HG03196 (cell line): Measurements from ENCODE around the gene USH1G.

Experiments used
- ATAC-seq: cut with Tn5 transposase; IDR thresholded peaks from one replicate; pipeline ENCODE4 v1.9.1; 2021; ENCODE audit not compliant: unreplicated experiment

USH1G gene

GRCh38 chr17:74954665-74955421, 31.8 kb upstream of the USH1G start:
- no peak for ATAC-seq

GRCh38 chr17:74954115-74954514, 31.1 kb upstream of the USH1G start:
- ATAC-seq, result no peak

DNA sequence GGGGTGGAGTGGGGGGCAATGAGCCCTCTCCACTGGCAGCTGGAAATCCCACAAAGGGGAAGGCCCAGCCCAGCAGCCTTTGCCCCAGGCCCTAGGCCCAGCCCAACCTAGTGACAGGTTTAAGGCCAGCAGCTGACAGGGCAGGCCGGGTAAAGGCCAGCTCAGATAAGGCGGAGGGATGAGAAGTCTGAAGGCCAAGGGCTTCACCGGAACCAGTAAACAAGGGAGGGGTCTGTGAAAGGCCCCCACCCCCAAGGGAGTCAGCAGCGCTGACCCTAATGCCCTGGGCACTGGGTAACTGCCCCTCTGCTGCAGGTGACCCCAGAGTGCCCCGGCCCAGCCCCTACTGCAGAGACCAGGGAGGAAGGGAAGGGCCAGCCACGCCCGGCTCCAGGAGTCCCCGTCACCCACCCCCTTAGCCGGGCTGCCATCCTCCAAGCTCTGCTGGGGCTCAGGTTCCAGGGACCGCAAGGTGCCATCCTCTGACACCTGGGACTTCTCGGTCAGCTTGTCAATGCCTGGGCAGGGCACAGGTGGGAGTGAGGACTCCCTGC, 30.2 kb upstream of the USH1G start:
- no peak for ATAC-seq

- no peak for ATAC-seq
Measured at GRCh38 chr17:74952431-74953133, 29.5 kb upstream of the USH1G start.

DNA sequence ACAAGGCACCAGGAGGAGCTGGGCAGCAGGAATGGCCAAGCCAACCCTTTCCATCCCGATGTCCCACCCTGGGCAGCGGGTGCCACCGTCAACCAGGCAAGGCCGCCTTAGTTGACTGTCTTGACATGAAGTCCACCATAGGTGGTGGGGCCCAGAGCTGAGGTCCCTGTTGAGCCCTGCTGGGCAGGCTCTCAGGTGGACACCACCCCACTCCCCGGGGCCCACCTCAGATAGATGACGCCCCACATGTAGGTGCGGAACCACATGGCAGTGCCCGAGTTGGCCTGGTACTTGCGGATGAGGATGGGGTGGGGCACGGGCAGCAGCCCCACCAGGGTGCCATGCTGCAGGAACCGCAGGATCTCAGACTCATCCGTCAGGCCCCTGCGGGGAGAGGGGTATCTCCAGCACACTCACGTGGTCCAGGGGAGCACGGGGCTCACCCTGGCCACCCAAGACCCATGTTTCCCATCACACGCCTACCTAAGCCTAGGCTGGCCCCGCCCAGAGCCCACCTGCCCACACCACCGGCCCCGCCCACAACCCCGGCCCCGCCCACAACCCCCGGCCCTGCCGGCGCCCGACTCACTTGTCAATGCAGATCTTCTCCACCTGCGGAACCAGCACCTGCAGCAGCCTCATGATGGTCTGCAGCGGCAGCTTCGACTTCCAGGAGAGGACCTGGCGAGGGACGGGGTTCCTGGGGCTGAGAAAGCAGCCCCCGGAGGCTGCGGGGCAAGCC, 28.8 kb upstream of the USH1G start:
- no peak for ATAC-seq

- ATAC-seq, result no peak
Measured at GRCh38 chr17:74951065-74951464, 28.0 kb upstream of the USH1G start.

DNA sequence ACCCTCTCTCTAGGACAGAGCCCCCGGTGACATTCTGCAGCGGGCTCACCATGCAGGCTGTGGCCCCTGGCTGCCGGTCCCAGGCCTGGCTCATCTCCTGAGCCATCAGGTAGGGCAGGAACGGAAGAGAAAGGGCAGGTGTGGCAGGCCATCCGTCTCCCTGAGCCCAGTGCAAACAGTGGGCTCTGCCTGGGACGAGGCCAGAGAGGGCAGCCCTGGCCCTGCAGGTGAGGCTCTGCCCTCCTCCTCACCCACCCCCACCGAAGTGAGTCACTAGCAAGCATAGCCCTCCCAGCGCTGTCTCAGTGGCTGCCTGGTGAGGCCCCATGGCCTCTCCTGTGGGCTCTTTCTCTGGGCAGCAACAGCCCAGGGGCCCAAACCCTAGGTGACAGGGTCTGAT, 27.2 kb upstream of the USH1G start:
- ATAC-seq, result no peak

- no peak for ATAC-seq
Measured at GRCh38 chr17:74949455-74950115, 26.5 kb upstream of the USH1G start.

- no peak for ATAC-seq
Measured at GRCh38 chr17:74947041-74947754, 24.1 kb upstream of the USH1G start.

DNA sequence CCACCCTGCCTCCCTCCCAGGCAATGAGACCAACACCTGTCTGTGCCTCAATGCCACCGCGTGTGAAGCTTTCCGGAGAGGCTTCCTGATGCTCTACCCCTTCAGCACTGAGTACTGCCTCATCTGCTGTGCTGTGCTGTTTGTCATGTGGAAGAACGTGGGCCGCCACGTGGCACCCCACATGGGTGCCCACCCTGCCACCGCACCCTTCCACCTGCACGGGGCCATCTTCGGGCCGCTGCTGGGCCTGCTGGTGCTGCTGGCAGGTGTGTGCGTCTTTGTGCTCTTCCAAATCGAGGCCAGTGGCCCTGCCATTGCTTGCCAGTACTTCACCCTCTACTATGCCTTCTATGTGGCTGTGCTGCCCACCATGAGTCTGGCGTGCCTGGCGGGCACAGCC, 23.6 kb upstream of the USH1G start:
- ATAC-seq, result no peak

GRCh38 chr17:74945543-74945942, 22.5 kb upstream of the USH1G start:
- ATAC-seq, result no peak

GRCh38 chr17:74943808-74944522, 20.9 kb upstream of the USH1G start:
- ATAC-seq, result no peak

DNA sequence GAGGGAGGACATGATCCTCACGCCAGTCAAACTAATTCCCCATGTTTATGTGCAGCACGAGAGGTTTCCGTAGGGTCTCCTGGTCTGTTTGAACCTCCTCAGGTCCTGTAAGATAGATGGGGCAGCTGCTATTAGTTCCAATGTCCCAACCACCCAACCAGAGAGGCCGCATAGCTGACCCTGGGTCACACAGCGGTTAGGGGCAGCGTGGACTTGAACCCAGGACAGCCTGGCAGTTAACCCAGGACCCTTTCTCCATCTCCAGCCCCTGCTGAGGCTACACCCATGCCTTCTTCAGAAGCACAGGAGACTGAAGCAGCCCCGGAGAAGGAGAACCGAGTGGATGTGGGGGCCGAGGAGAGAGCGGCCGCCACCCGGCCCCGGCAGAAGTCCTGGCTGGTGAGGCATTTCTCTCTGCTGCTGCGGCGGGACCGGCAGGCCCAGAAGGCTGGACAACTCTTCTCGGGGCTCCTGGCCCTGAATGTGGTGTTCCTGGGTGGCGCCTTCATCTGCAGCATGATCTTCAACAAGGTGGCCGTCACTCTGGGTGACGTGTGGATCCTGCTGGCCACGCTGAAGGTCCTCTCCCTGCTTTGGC, 18.2 kb upstream of the USH1G start:
- no peak for ATAC-seq

DNA sequence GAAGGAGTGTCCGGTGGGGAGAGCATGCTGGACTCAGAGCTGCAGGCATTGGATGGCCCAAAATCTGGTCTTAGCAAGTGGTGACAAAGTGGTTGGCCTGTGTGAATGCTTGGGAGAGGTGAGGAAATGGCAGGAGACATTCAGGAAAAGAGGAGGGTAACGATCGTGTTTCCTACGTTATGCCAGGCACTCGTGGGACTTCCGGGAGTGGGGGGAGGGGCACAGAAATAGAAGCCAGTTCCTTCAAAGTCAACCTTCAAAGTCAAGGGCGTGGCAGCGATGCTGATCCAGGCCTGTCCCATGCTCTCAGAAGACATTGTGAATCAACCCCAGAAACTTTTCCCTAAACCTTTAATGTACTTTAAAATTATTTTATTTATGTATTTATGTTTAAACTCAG, 16.5 kb upstream of the USH1G start:
- no peak for ATAC-seq

- ATAC-seq, result no peak
Measured at GRCh38 chr17:74938194-74938950, 15.3 kb upstream of the USH1G start.

DNA sequence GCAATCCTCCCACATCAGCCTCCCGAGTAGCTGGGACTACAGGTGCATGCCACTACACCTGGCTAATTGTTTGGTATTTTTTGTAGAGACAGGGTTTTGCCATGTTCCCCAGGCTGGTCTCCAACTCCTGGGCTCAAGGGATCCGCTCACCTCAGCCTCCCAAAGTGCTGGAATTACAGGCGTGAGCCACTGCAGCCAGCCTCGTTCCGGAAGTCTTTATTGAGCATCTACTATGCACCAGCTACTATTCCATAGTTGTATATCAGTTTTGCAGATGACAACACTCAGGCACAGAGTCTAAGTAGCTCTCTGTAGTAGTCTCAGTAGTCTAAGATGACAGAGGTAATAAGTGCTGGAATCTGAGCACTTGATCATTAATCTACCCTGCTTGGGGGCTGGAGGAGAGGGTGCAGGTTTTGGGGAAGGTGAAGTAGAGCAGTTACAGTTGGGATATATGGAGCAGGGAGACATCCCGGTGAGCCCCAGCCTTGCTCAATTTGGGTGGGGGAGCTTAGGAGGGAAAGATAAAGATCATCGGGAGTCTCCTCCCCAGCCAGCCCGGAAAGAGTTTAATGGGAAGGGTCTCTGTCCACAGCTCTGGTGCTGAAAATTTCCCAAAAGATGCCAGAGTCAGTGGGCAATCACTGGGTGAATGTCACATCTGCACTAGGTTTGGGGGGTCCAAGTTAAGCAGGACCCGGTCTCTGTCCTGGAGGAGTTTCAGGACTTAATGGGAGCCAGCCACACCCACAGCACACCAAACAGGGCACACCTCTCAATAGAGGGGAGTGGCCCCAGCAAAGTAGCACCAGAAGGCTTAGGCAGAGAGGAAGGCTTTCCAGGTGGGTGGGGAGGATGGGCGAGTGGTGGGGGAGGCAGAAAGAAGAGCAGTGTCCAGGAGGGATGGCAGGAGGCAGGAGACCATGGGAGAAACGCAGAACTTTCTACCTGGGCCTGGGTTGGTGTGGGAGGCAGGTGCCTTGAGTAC, 14.3 kb upstream of the USH1G start:
- ATAC-seq, result no peak

DNA sequence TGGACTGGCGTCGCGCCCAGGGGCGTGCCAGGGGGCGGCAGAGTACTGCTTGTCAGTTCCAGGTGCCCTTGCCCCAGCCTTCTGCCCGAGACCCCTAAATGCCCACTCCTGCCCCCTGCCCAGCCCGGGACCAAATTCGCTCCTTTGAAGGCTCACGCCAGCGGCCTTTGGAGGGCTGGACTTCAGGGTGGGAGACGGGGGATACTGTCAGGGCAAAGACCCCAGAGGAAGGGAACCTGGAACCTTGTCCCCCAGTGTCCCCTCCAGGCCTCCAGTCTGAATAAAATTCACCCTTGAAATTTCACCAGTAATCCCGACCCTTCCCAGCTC, 13.4 kb upstream of the USH1G start:
- ATAC-seq, result no peak
